Endothelial cell of umbilical vein (primary cell): Measurements from ENCODE around the gene CIDEC. TPM values are rescaled to one million over a fixed set of nuclear protein-coding genes. Genes with fewer than 3 reads are reported as not detected.

ENCODE experiments used
- BruUV-seq: library from RNA; stranded (reverse); fragments of 400-500 nt; replicated peaks from 2 replicates; lab custom pipeline; 2021; lab: Mats Ljungman, UMichigan
- CTCF ChIA-PET: fragments of 300-600, 350-600 bp; sonication (Branson Sonifier 250); formaldehyde crosslinking; loops from one replicate; lab custom pipeline; 2021; ENCODE audit warnings: antibody characterized with exemption, inconsistent platforms; lab: Charles Lee
- POLR2A ChIA-PET: fragments of 300-600, 350-600 bp; sonication (Branson Sonifier 250); formaldehyde crosslinking; loops from one replicate; lab custom pipeline; 2021; ENCODE audit warnings: antibody characterized with exemption, inconsistent platforms; lab: Charles Lee
- DNase-seq: peaks from one replicate; pipeline ENCODE4 v3.0.0-alpha.2; 2011; ENCODE audit warnings: low read depth, low spot score
- FAIRE-seq: peaks from 2 replicates; lab custom pipeline; 2011; peaks lifted over from hg19 to GRCh38; lab: Jason Lieb, UNC
- H2AFZ ChIP-seq: 2 replicates; pipeline ENCODE4 v1.6.0; 2012; ENCODE audit warnings: low read depth, low read length, control low read depth, inconsistent platforms
- H3K27ac ChIP-seq: 2 replicates; pipeline ENCODE4 v1.5.1; 2011; ENCODE audit warnings: low read depth, mild to moderate bottlenecking, control low read depth, low read length, moderate library complexity; ENCODE audit not compliant: insufficient read depth
- H3K27me3 ChIP-seq, 2 experiments: 2 replicates each; pipeline versions ENCODE4 v1.6.0 to v1.6.1; 2011; ENCODE audit warnings: low read length in 2 of 2, mixed read lengths in 1 of 2; ENCODE audit not compliant: control insufficient read depth in 2 of 2, insufficient read depth in 2 of 2
- H3K36me3 ChIP-seq, 2 experiments: 2 replicates in 1 of 2; 3 replicates in 1 of 2; pipeline ENCODE4 v1.5.1; 2011; ENCODE audit warnings: low read length in 2 of 2, mild to moderate bottlenecking in 1 of 2, moderate library complexity in 1 of 2; ENCODE audit not compliant: control insufficient read depth in 2 of 2, insufficient read depth in 2 of 2; ENCODE audit errors: extremely low read depth in 1 of 2
- H3K4me1 ChIP-seq: 3 replicates; pipeline ENCODE4 v1.5.1; 2011; ENCODE audit warnings: mild to moderate bottlenecking, low read length; ENCODE audit not compliant: control insufficient read depth, insufficient read depth; ENCODE audit errors: extremely low read depth
- H3K4me2 ChIP-seq: 2 replicates; pipeline ENCODE4 v1.6.1; 2011; ENCODE audit warnings: low read length, control low read depth, mixed read lengths; ENCODE audit not compliant: insufficient read depth
- H3K4me3 ChIP-seq, 3 experiments: fragments of 200-600 bp in 1 of 3; sonication (generic), shearing (Covaris generic) in 1 of 3; replicated peaks in 1 of 3; 2 replicates each; pipeline ENCODE4 v1.5.1; 2011 to 2016; ENCODE audit warnings: control low read depth in 3 of 3, low read length in 3 of 3, mild to moderate bottlenecking in 2 of 3, inconsistent platforms in 1 of 3, low read depth in 1 of 3, moderate library complexity in 1 of 3; ENCODE audit not compliant: insufficient read depth in 1 of 3
- H3K79me2 ChIP-seq: 2 replicates; pipeline ENCODE4 v1.6.0; 2012; ENCODE audit warnings: low read length, inconsistent platforms; ENCODE audit not compliant: control insufficient read depth, insufficient read depth
- H3K9ac ChIP-seq: replicated peaks from 2 replicates; pipeline ENCODE3; 2011; ENCODE audit warnings: low read length, control low read depth; ENCODE audit not compliant: insufficient read depth; ENCODE audit errors: extremely low read depth
- H3K9me1 ChIP-seq: replicated peaks from 3 replicates; pipeline ENCODE4 v1.6.0; 2011; ENCODE audit warnings: mild to moderate bottlenecking, low read length; ENCODE audit not compliant: control insufficient read depth, insufficient read depth; ENCODE audit errors: extremely low read depth
- H3K9me3 ChIP-seq: replicated peaks from 2 replicates; pipeline ENCODE4 v1.5.1; 2012; ENCODE audit warnings: low read length, inconsistent platforms; ENCODE audit not compliant: control insufficient read depth, insufficient read depth
- H4K20me1 ChIP-seq: replicated peaks from 2 replicates; pipeline ENCODE3; 2011; ENCODE audit warnings: mild to moderate bottlenecking, low read length; ENCODE audit not compliant: control insufficient read depth, insufficient read depth; ENCODE audit errors: extremely low read depth
- EZH2 ChIP-seq: IDR thresholded peaks from 2 replicates; pipeline ENCODE4 v1.6.1; 2012; ENCODE audit warnings: borderline replicate concordance, low read depth, mild to moderate bottlenecking, moderate library complexity, low read length, inconsistent platforms; ENCODE audit not compliant: severe bottlenecking
- FOS ChIP-seq: IDR thresholded peaks from 2 replicates; pipeline ENCODE4 v1.6.1; 2011; ENCODE audit warnings: mild to moderate bottlenecking, low read length, moderate library complexity, borderline replicate concordance; ENCODE audit not compliant: insufficient read depth
- MYC ChIP-seq: IDR thresholded peaks from one replicate; pipeline ENCODE4 v1.6.1; 2011; ENCODE audit warnings: mild to moderate bottlenecking, low read depth, low read length
- POLR2AphosphoS5 ChIP-seq: IDR thresholded peaks from 2 replicates; pipeline ENCODE4 v1.6.1; 2012; ENCODE audit warnings: low read depth, mild to moderate bottlenecking, control low read depth, low read length, moderate library complexity; ENCODE audit not compliant: insufficient read depth
- dilution Hi-C: fragments of 300-500 bp; cut with MboI; formaldehyde crosslinking; loops from one replicate; pipeline ENCODE4 v1.15.0; 2019; ENCODE audit warnings: low sequenced_read_pairs; ENCODE audit not compliant: extremely low pct_ligation_motif_present
- intact Hi-C: fragments of 100-400 bp; cut with micrococcal nuclease; formaldehyde crosslinking; loops from one replicate; pipeline ENCODE4 v1.10.0; 2022
- polyA plus RNA-seq, 4 experiments: library from polyadenylated mRNA; depleted of rRNA in 3 of 4; stranded (reverse) in 3 of 4; unstranded in 1 of 4; fragments of >200 nt; gene quantifications; 2 replicates each; pipeline versions ENCODE4 v1.2.1 to v1.2.3, GENCODE V29; 2011 to 2012; ENCODE audit warnings: missing spikeins in 1 of 4
- total RNA-seq: library from RNA; stranded (reverse); gene quantifications from 2 replicates; pipeline ENCODE4 v1.2.3, GENCODE V29; 2021
- TF ChIP-seq, protein P1 (sequence below): IDR thresholded peaks from 2 replicates; pipeline ENCODE4 v1.6.1; 2011; ENCODE audit not compliant: insufficient read depth, insufficient read length
- TF ChIP-seq, protein P2 (sequence below), 2 donors: IDR thresholded peaks; 1 replicate in 1 of 2; 2 replicates in 1 of 2; pipeline ENCODE4 v1.5.1; 2011; ENCODE audit warnings: low read length in 2 of 2, mild to moderate bottlenecking in 2 of 2, moderate library complexity in 2 of 2, control low read depth in 1 of 2, inconsistent platforms in 1 of 2, low read depth in 1 of 2; ENCODE audit not compliant: insufficient read depth in 1 of 2; ENCODE audit errors: extremely low read depth in 1 of 2

CIDEC gene
- total and polyA plus RNA-seq, 2 donors (not counting 3 experiments of a cell fraction or from before 2014, with no cell fraction given): 0.14 TPM; not detected in 1

- no peak overlapping the region for H3K4me3 ChIP-seq
- H4K20me1 ChIP-seq: no peaks in the 10 kb centered on the region
- CTCF ChIA-PET: no interaction called here
- DNase-seq (no peak), FAIRE-seq (no peak)
- H3K4me2 ChIP-seq: no peak overlapping the region
- dilution Hi-C loops: no loop called here
- H3K27ac ChIP-seq: no peak overlapping the region
- POLR2A ChIA-PET: no interaction called here
- no peak for TF ChIP-seq EZH2
- TF ChIP-seq FOS: no peak
- intact Hi-C loops: no loop called here
- no peaks in the 10 kb centered on the region for H3K27me3 ChIP-seq
- no peak overlapping the region for H3K9ac ChIP-seq
- BruUV-seq: no TSS peak
- peaks cover 22% of the 10 kb centered on the region for H3K4me1 ChIP-seq
- no peaks in the 10 kb centered on the region for H3K9me1 ChIP-seq
- H2AFZ ChIP-seq: no peak overlapping the region
- H3K9me3 ChIP-seq: no peaks in the 10 kb centered on the region
- no peaks in the 10 kb centered on the region for H3K79me2 ChIP-seq
- no peaks in the 10 kb centered on the region for H3K36me3 ChIP-seq
Measured at GRCh38 chr3:9906480-9906879, 26.4 kb upstream of the CIDEC start.

DNA sequence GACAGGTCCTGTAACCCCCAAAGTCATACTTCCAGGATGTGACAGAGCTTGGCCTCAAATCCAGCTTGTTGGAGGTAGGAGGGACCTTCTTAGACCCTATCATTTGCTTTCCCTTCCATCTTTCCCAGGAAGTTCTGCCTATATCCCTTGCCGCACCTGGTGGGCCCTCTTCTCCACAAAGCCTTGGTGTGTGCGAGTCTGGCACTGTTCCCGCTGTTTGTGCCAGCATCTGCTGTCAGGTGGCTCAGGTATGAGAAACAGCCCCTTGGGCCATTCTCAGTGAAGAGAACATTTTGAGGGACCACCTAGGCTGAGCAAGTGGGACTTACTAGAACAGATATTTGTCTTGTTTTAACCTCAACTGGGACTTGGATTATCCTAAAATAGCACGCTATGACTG is 23.9 kb upstream of the CIDEC start:
- ChIA-PET CTCF (interaction anchor here (0.6 kb wide), 1 partner anchor 8 kb away, joined by 3 read pairs; no protein-coding TSS in a partner anchor), POLR2A (no interaction called here)
- H4K20me1 ChIP-seq: no peaks in the 10 kb centered on the region
- H3K79me2 ChIP-seq: no peaks in the 10 kb centered on the region
- no TSS peak for BruUV-seq
- H3K4me1 ChIP-seq: peaks cover 27% of the 10 kb centered on the region
- H3K36me3 ChIP-seq: no peaks in the 10 kb centered on the region
- no peaks in the 10 kb centered on the region for H3K9me3 ChIP-seq
- no peaks in the 10 kb centered on the region for H3K9me1 ChIP-seq
- H2AFZ ChIP-seq: no peak overlapping the region
- TF ChIP-seq, protein P1, sequence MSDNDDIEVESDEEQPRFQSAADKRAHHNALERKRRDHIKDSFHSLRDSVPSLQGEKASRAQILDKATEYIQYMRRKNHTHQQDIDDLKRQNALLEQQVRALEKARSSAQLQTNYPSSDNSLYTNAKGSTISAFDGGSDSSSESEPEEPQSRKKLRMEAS: no peak
- no peak for TF ChIP-seq MYC
- TF ChIP-seq, protein P2, sequence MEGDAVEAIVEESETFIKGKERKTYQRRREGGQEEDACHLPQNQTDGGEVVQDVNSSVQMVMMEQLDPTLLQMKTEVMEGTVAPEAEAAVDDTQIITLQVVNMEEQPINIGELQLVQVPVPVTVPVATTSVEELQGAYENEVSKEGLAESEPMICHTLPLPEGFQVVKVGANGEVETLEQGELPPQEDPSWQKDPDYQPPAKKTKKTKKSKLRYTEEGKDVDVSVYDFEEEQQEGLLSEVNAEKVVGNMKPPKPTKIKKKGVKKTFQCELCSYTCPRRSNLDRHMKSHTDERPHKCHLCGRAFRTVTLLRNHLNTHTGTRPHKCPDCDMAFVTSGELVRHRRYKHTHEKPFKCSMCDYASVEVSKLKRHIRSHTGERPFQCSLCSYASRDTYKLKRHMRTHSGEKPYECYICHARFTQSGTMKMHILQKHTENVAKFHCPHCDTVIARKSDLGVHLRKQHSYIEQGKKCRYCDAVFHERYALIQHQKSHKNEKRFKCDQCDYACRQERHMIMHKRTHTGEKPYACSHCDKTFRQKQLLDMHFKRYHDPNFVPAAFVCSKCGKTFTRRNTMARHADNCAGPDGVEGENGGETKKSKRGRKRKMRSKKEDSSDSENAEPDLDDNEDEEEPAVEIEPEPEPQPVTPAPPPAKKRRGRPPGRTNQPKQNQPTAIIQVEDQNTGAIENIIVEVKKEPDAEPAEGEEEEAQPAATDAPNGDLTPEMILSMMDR (IDR thresholded peaks at IDR 0.05; ENCODE audit: extremely low read depth in 1 of 2, insufficient read depth in 1 of 2, low read depth in 1 of 2, low read length in 2 of 2): no peak
- no peak for TF ChIP-seq POLR2AphosphoS5
- no peak for DNase-seq
- no peak for FAIRE-seq
- H3K4me3 ChIP-seq: no peak overlapping the region
- H3K9ac ChIP-seq: no peak overlapping the region
- no peak overlapping the region for H3K4me2 ChIP-seq
- dilution Hi-C loops: no loop called here
- peak overlapping the region; percentile 2 for H3K27ac ChIP-seq
- intact Hi-C loops: loop anchor here (1.0 kb wide), 1 partner anchor 14 kb away; the partner anchor contains the start of gene JAGN1
- no peaks in the 10 kb centered on the region for H3K27me3 ChIP-seq
